SU-DHL-6 (cell line): ENCODE measurements around the gene BCAS3.

ENCODE experiments used
- H2AFZ ChIP-seq: fragments of 200-600 bp; sonication (generic); 2 replicates; pipeline ENCODE4 v1.6.1; 2014; ENCODE audit warnings: low read depth, mild to moderate bottlenecking, moderate library complexity, mixed read lengths, antibody characterized with exemption, low read length; ENCODE audit not compliant: severe bottlenecking
- H3F3A ChIP-seq: fragments of 200-600 bp; shearing (Covaris generic); 2 replicates; pipeline ENCODE4 v1.6.0; 2016; ENCODE audit warnings: antibody characterized with exemption, mild to moderate bottlenecking; ENCODE audit not compliant: insufficient read depth
- H3K27ac ChIP-seq: fragments of 200-600 bp; sonication (generic); 2 replicates; pipeline ENCODE4 v1.5.1; 2016; ENCODE audit warnings: low read depth, mild to moderate bottlenecking, low read length, moderate library complexity, mixed read lengths
- H3K27me3 ChIP-seq: fragments of 200-600 bp; sonication (generic), shearing (Covaris generic); 2 replicates; pipeline ENCODE4 v1.6.0; 2014; ENCODE audit warnings: mild to moderate bottlenecking, low read length
- H3K36me3 ChIP-seq: fragments of 200-600 bp; sonication (generic); 2 replicates; pipeline ENCODE4 v1.6.1; 2014; ENCODE audit warnings: mild to moderate bottlenecking, low read length, mixed read lengths
- H3K4me2 ChIP-seq: fragments of 300-600, 200-600 bp; shearing (Covaris generic), sonication (generic); 2 replicates; pipeline ENCODE4 v1.6.0; 2014; ENCODE audit warnings: low read length, low read depth, mild to moderate bottlenecking; ENCODE audit not compliant: poor library complexity, severe bottlenecking
- H3K4me3 ChIP-seq: fragments of 200-600 bp; sonication (generic); 2 replicates; pipeline ENCODE4 v1.5.1; 2014; ENCODE audit warnings: antibody characterized with exemption, low read length, mild to moderate bottlenecking, mixed read lengths; ENCODE audit not compliant: insufficient read depth, poor library complexity, severe bottlenecking
- H3K79me2 ChIP-seq: fragments of 200-600 bp; sonication (generic); 2 replicates; pipeline ENCODE4 v1.6.1; 2014; ENCODE audit warnings: mild to moderate bottlenecking, low read length, moderate library complexity; ENCODE audit not compliant: insufficient read depth
- H3K9ac ChIP-seq: fragments of 200-600 bp; sonication (generic); 2 replicates; pipeline ENCODE4 v1.7.0; 2014; ENCODE audit warnings: mild to moderate bottlenecking, low read length
- H3K9me2 ChIP-seq: fragments of 200-600 bp; sonication (generic); replicated peaks from 2 replicates; pipeline ENCODE4 v1.6.1; 2014; ENCODE audit warnings: low read length; ENCODE audit not compliant: insufficient read depth
- H3K9me3 ChIP-seq: fragments of 200-600 bp; sonication (generic); 2 replicates; pipeline ENCODE4 v1.6.1; 2014; ENCODE audit warnings: low read length, mixed read lengths; ENCODE audit not compliant: insufficient read depth
- H4K20me1 ChIP-seq: fragments of 200-600 bp; sonication (generic); 2 replicates; pipeline ENCODE4 v1.6.1; 2014; ENCODE audit warnings: low read depth, mild to moderate bottlenecking, antibody characterized with exemption, low read length, moderate library complexity, mixed read lengths
- EZH2phosphoT487 ChIP-seq: fragments of 200-600 bp; sonication (generic), shearing (Covaris generic); conservative IDR thresholded peaks from 2 replicates; pipeline ENCODE4 v1.6.1; 2018; ENCODE audit warnings: mild to moderate bottlenecking, antibody characterized with exemption, low read length, moderate library complexity, mixed read lengths
- TF ChIP-seq, protein P1 (sequence below): fragments of 200-600 bp; sonication (generic); IDR thresholded peaks from one replicate; pipeline ENCODE4 v1.5.1; 2017; ENCODE audit warnings: antibody characterized with exemption, mild to moderate bottlenecking, low read length, moderate library complexity; ENCODE audit not compliant: insufficient read depth, poor library complexity, severe bottlenecking

The BCAS3 gene

GRCh38 chr17:60656499-60656898, 21.2 kb upstream of the BCAS3 start:
- H4K20me1 ChIP-seq: no peaks in the 10 kb centered on the region; the same call in 1 of the 2 replicates
- H3K4me2 ChIP-seq: no peak overlapping the region
- H3K27ac ChIP-seq: no peak overlapping the region
- H3F3A ChIP-seq: peaks cover 2% of the 10 kb centered on the region; the same call in 1 of the 2 replicates
- H3K9me2 ChIP-seq: no peaks in the 10 kb centered on the region
- no peaks in the 10 kb centered on the region for H3K9me3 ChIP-seq
- TF ChIP-seq EZH2phosphoT487: no peak
- TF ChIP-seq, protein P1, sequence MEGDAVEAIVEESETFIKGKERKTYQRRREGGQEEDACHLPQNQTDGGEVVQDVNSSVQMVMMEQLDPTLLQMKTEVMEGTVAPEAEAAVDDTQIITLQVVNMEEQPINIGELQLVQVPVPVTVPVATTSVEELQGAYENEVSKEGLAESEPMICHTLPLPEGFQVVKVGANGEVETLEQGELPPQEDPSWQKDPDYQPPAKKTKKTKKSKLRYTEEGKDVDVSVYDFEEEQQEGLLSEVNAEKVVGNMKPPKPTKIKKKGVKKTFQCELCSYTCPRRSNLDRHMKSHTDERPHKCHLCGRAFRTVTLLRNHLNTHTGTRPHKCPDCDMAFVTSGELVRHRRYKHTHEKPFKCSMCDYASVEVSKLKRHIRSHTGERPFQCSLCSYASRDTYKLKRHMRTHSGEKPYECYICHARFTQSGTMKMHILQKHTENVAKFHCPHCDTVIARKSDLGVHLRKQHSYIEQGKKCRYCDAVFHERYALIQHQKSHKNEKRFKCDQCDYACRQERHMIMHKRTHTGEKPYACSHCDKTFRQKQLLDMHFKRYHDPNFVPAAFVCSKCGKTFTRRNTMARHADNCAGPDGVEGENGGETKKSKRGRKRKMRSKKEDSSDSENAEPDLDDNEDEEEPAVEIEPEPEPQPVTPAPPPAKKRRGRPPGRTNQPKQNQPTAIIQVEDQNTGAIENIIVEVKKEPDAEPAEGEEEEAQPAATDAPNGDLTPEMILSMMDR: no peak
- peaks cover 32% of the 10 kb centered on the region for H3K79me2 ChIP-seq
- H3K9ac ChIP-seq: no peak overlapping the region
- no peaks in the 10 kb centered on the region for H3K27me3 ChIP-seq
- peaks cover 8% of the 10 kb centered on the region for H3K36me3 ChIP-seq
- no peak overlapping the region for H2AFZ ChIP-seq
- no peak overlapping the region for H3K4me3 ChIP-seq

DNA sequence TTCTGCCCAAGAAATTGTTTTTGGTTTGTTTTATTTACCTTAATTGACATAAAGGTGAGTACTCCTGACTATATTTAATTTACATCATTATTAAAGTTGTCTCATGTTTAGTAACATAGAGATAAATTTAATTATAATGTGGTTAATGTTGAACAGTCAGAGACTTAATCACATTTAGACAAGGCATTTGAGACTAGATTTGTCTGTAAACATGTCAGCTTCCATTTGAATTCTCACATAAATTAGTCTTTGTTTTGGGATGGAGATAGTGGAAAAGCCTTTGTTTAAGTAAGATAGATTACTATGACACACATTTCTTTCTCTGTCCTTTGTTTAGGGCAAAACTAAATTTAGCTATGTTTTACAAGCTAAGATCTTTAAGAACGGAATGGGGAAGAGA, 18.5 kb upstream of the BCAS3 start:
- no peak overlapping the region for H2AFZ ChIP-seq
- H3K36me3 ChIP-seq: peaks cover 9% of the 10 kb centered on the region
- H3K4me3 ChIP-seq: no peak overlapping the region
- no peak overlapping the region for H3K27ac ChIP-seq
- no peaks in the 10 kb centered on the region for H3F3A ChIP-seq
- no peaks in the 10 kb centered on the region for H3K9me3 ChIP-seq
- TF ChIP-seq, protein P1: no peak
- H4K20me1 ChIP-seq: no peaks in the 10 kb centered on the region
- H3K9me2 ChIP-seq: no peaks in the 10 kb centered on the region
- H3K27me3 ChIP-seq: no peaks in the 10 kb centered on the region
- no peak overlapping the region for H3K9ac ChIP-seq
- peaks cover 12% of the 10 kb centered on the region for H3K79me2 ChIP-seq
- no peak overlapping the region for H3K4me2 ChIP-seq

DNA sequence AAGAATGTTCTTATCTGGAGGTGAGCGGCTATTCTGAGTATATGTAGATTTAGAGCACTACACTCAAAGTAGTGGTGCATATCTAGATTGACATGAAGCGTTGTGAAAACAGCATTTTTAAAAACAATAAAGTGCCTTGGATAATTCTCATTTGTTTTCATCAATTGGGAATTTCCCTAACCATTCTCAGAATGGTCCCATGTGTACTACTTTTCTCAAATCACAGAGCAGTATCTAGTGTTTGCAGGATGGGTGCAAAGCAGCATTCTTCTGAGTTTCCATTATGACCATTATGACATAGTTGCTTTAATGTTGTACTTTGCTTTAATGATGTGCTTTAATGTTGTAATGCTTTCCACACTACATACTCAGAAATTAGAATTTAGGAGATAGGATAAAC, 16.2 kb upstream of the BCAS3 start:
- Histone ChIP-seq H3K9ac (no peak overlapping the region), H2AFZ (no peak overlapping the region), H3F3A (no peaks in the 10 kb centered on the region), H3K27me3 (no peaks in the 10 kb centered on the region), H3K79me2 (no peaks in the 10 kb centered on the region), H3K4me3 (no peak overlapping the region), H3K9me2 (no peaks in the 10 kb centered on the region), H4K20me1 (no peaks in the 10 kb centered on the region), H3K36me3 (peaks cover 12% of the 10 kb centered on the region), H3K4me2 (no peak overlapping the region), H3K9me3 (no peaks in the 10 kb centered on the region), H3K27ac (no peak overlapping the region)
- TF ChIP-seq EZH2phosphoT487: no peak
- TF ChIP-seq, protein P1: no peak

DNA sequence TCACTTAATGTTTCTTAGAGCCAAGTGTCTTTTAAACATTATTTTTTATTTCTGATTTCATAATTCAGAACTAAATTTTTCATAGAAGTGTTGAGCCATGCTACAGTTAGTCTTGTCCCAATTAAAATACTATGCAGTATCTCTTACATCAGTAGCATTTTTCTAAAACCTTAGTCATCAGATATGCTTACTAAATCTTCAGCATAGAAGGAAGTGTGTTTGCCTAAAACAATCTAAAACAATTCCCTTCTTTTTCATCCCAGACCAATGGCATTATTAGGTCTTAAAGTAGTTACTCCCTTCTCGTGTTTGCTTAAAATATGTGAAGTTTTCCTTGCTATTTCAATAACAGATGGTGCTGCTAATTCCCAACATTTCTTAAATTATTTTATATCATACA, 13.6 kb upstream of the BCAS3 start:
- H3K36me3 ChIP-seq: peaks cover 4% of the 10 kb centered on the region; the same call in 1 of the 2 replicates

More for the DNA sequence above, 13.6 kb upstream of the BCAS3 start:
- Histone ChIP-seq H4K20me1 (no peaks in the 10 kb centered on the region), H3K4me3 (no peak overlapping the region), H3K4me2 (no peak overlapping the region), H3K9ac (no peak overlapping the region), H3F3A (no peaks in the 10 kb centered on the region), H3K79me2 (no peaks in the 10 kb centered on the region), H3K9me2 (no peaks in the 10 kb centered on the region), H3K27me3 (no peaks in the 10 kb centered on the region), H3K27ac (no peak overlapping the region), H2AFZ (no peak overlapping the region), H3K9me3 (no peaks in the 10 kb centered on the region)
- TF ChIP-seq, protein P1: no peak
- TF ChIP-seq EZH2phosphoT487: no peak
